ENCODE results near the gene SH3RF3.

DNA sequence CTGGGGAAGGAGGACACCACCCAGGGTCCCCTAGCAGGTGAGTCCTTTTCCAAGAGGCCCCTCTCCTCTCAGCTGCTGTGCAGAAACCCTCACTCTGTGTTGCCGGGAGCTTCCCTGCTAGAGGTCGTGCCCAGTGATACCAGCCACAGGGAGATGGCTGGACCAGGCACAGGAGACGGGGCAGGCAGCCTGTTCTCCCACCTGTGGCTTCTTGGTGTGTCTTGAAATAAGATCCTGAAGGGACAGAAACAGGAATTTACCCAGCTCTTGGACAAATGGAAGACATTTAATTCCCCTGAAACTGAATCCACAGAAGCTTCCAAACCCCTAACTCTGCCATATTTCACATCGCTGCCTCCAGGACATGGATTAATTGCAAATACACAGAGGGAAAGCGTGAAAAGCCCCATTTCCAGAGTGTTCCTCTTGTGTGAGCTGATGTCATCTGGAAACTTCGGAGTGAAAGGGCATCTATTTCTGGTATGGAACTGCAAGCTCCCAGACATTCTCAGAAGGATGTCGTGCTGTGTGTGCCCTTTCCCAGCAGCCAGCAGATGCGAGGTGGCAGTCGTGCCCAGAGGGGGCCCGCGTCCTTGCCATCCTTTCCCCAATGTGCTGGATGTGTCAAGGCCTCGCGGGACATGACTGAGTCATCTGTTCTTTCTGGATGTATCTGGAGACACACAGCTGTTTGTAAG is 307.0 kb downstream of the SH3RF3 start:
- TF ChIP-seq, protein P1, sequence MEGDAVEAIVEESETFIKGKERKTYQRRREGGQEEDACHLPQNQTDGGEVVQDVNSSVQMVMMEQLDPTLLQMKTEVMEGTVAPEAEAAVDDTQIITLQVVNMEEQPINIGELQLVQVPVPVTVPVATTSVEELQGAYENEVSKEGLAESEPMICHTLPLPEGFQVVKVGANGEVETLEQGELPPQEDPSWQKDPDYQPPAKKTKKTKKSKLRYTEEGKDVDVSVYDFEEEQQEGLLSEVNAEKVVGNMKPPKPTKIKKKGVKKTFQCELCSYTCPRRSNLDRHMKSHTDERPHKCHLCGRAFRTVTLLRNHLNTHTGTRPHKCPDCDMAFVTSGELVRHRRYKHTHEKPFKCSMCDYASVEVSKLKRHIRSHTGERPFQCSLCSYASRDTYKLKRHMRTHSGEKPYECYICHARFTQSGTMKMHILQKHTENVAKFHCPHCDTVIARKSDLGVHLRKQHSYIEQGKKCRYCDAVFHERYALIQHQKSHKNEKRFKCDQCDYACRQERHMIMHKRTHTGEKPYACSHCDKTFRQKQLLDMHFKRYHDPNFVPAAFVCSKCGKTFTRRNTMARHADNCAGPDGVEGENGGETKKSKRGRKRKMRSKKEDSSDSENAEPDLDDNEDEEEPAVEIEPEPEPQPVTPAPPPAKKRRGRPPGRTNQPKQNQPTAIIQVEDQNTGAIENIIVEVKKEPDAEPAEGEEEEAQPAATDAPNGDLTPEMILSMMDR (IDR thresholded peaks at IDR 0.05): no peak
- TF ChIP-seq POLR2A (IDR thresholded peaks at IDR 0.05) (no peak), POLR2AphosphoS5 (IDR thresholded peaks at IDR 0.05) (peak in 1 of 3 donors; percentile 33), EP300 (IDR thresholded peaks at IDR 0.05) (no peak)
